Brain microvascular endothelial cell (primary cell): ENCODE data around the gene IVNS1ABP.

Experiments
- DNase-seq: peaks from one replicate; pipeline ENCODE4 v3.0.0-alpha.2; 2020
- H3K27ac ChIP-seq: fragments of 250-450 bp; sonication (Bioruptor Pico); 2 replicates; pipeline ENCODE4 v1.5.1; 2020; ENCODE audit warnings: mild to moderate bottlenecking, moderate library complexity
- H3K27me3 ChIP-seq: fragments of 250-450 bp; sonication (Bioruptor Pico); replicated peaks from 2 replicates; pipeline ENCODE4 v1.5.1; 2020; ENCODE audit warnings: mild to moderate bottlenecking
- H3K36me3 ChIP-seq: fragments of 250-450 bp; sonication (Bioruptor Pico); replicated peaks from 2 replicates; pipeline ENCODE4 v1.5.1; 2020; ENCODE audit warnings: mild to moderate bottlenecking
- H3K4me3 ChIP-seq: 2 replicates; pipeline ENCODE4 v1.5.1; 2011; ENCODE audit warnings: low read depth, mild to moderate bottlenecking, control low read depth, low read length, moderate library complexity
- in situ Hi-C: cut with HindIII; loops from 2 replicates; pipeline ENCODE4 v1.10.0; 2017; ENCODE audit warnings: low sequenced_read_pairs, low pct_ligation_motif_present
- TF ChIP-seq, protein P1 (sequence below): IDR thresholded peaks from 2 replicates; pipeline ENCODE4 v1.5.1; 2011; ENCODE audit warnings: low read depth, mild to moderate bottlenecking, moderate library complexity, low read length, control low read depth, inconsistent platforms; ENCODE audit errors: missing control alignments

The IVNS1ABP gene

GRCh38 chr1:185309566-185309965 is 7.5 kb downstream of the IVNS1ABP start:
- no peak overlapping the region for H3K4me3 ChIP-seq
- H3K27ac ChIP-seq, result no peak overlapping the region
- in situ Hi-C loops, result no loop called here
- TF ChIP-seq, protein P1, sequence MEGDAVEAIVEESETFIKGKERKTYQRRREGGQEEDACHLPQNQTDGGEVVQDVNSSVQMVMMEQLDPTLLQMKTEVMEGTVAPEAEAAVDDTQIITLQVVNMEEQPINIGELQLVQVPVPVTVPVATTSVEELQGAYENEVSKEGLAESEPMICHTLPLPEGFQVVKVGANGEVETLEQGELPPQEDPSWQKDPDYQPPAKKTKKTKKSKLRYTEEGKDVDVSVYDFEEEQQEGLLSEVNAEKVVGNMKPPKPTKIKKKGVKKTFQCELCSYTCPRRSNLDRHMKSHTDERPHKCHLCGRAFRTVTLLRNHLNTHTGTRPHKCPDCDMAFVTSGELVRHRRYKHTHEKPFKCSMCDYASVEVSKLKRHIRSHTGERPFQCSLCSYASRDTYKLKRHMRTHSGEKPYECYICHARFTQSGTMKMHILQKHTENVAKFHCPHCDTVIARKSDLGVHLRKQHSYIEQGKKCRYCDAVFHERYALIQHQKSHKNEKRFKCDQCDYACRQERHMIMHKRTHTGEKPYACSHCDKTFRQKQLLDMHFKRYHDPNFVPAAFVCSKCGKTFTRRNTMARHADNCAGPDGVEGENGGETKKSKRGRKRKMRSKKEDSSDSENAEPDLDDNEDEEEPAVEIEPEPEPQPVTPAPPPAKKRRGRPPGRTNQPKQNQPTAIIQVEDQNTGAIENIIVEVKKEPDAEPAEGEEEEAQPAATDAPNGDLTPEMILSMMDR, result no peak
- H3K27me3 ChIP-seq, result no peaks in the 10 kb centered on the region
- DNase-seq, result no peak
- peaks cover 53% of the 10 kb centered on the region for H3K36me3 ChIP-seq

- no peaks in the 10 kb centered on the region for H3K27me3 ChIP-seq
- TF ChIP-seq, protein P1, result no peak
- no peak overlapping the region for H3K27ac ChIP-seq
- in situ Hi-C loops, result no loop called here
- H3K36me3 ChIP-seq, result peaks cover 62% of the 10 kb centered on the region
- H3K4me3 ChIP-seq, result no peak overlapping the region
- no peak for DNase-seq
Observed at GRCh38 chr1:185308126-185308525, 8.9 kb downstream of the IVNS1ABP start.

DNA sequence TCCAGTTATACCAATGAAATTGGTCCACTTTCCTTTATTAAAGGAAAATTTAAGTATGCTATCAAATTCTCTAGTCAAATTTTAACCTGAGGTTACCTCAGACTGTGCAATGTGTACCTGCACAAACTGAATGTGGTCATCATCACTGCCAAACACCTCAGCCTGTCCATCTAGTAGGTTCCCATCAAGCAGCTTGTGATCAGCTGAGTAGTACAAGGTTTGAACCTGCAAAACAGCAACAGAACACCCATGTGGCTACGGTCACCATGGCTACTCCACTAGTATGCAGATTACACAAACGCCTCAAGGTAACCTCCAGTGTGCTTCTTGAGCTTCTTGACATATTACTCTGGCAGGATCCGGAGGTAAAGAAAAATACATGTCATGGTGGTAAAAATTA is 11.6 kb downstream of the IVNS1ABP start:
- no peaks in the 10 kb centered on the region for H3K27me3 ChIP-seq
- in situ Hi-C loops, result no loop called here
- H3K36me3 ChIP-seq, result peaks cover 67% of the 10 kb centered on the region
- H3K27ac ChIP-seq, result no peak overlapping the region
- DNase-seq, result no peak
- no peak overlapping the region for H3K4me3 ChIP-seq
- TF ChIP-seq, protein P1, result no peak

- no peak overlapping the region for H3K4me3 ChIP-seq
- H3K27me3 ChIP-seq, result no peaks in the 10 kb centered on the region
- no peak for DNase-seq
- H3K36me3 ChIP-seq, result peaks cover 63% of the 10 kb centered on the region
- TF ChIP-seq, protein P1, result no peak
- in situ Hi-C loops, result no loop called here
- H3K27ac ChIP-seq, result no peak overlapping the region
Observed at GRCh38 chr1:185300152-185300551, 16.9 kb downstream of the IVNS1ABP start.

DNA sequence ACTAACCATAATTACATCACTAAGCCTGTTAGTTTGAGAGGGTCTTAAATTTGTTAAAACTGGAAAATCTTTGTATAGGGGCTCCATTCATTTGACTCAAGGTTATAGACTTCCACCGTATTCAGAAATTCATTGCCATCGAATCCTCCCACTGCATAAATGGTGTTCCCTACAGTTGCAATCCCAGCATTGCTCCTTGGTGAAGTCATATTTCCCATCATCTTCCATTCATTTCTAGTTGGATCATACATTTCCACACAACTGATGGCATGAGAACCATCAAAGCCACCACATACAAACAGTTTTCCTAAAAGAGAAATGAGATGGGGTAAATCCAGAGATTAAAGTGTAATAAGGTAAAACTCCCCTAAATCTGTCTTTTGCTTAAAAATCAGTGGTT is 19.1 kb downstream of the IVNS1ABP start:
- H3K27me3 ChIP-seq, result no peaks in the 10 kb centered on the region
- no peak overlapping the region for H3K27ac ChIP-seq
- TF ChIP-seq, protein P1, result no peak
- DNase-seq, result no peak
- H3K36me3 ChIP-seq, result peaks cover 54% of the 10 kb centered on the region
- no peak overlapping the region for H3K4me3 ChIP-seq
- in situ Hi-C loops, result no loop called here

DNA sequence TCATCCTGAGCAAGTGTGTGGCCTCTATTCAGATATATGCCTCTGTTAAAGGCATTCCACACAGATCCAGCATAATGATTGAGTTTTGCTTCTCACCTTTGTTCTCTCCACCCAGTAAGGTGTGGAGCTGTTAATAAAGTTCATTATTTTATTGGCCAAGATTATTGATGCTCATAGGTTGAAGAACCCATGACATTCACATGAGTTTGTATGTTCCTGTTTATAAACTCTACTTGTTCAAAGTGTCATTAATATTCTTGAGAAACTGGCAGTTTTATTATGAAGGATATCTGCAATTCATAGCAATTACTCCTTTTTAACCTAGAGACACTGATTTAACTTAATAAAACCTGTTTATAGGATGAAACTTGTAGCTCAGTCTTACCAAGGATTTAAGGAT is 22.0 kb downstream of the IVNS1ABP start:
- no peak overlapping the region for H3K4me3 ChIP-seq
- no peak for DNase-seq
- no peak overlapping the region for H3K27ac ChIP-seq
- in situ Hi-C loops, result no loop called here
- TF ChIP-seq, protein P1, result no peak
- no peaks in the 10 kb centered on the region for H3K27me3 ChIP-seq
- peaks cover 39% of the 10 kb centered on the region for H3K36me3 ChIP-seq
